Measurements from ENCODE around the gene NKPD1. TPM values are rescaled to one million over a fixed set of nuclear protein-coding genes. Genes with fewer than 3 reads are reported as not detected.

The NKPD1 gene
- polyA plus RNA-seq, 1 of the 3 experiments (the other 2 are of a cell fraction): 0.12 TPM

DNA sequence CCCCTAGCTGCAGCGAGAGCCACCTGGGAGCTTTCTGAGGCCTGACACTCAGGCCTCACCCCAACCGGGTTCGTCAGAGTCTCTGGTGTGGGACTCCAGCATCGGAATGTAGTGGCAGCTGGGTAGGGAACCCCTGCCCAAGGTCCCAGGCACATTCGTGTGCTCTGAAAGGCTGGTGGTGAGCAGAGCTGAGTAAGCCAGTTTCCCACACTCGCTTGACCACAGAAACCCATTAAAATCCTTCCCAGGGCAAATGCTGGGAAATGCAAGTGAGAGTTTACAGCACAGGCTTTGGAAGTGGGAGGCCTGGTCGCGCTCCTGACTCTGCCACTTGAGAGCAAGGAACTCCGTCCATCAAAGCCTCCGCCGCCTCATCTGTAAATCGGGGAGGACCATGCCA lies 13.0 kb upstream of the NKPD1 start (continued):
- TF ChIP-seq ZBTB33 (IDR thresholded peaks at IDR 0.05; ENCODE audit: borderline replicate concordance, low read depth) (no peak), RFX5 (IDR thresholded peaks at IDR 0.05; ENCODE audit: low read length) (no peak), TAF1 (IDR thresholded peaks at IDR 0.05; ENCODE audit: borderline replicate concordance, low read depth, low read length) (no peak), NFIC (IDR thresholded peaks at IDR 0.05; ENCODE audit: borderline replicate concordance) (no peak), YY1 (IDR thresholded peaks at IDR 0.05; ENCODE audit: low read depth) (no peak), MXI1 (IDR thresholded peaks at IDR 0.05; ENCODE audit: low read depth, low read length) (no peak), JUND (IDR thresholded peaks at IDR 0.05) (no peak), POLR2AphosphoS5 (IDR thresholded peaks at IDR 0.05; ENCODE audit: low read depth, low read length) (no peak)

- WGBS (ENCODE audit: low lambda C conversion rate): 100% methylated on average over 4 of the region's 18 CpGs
- TF ChIP-seq TEAD4 (IDR thresholded peaks at IDR 0.05; ENCODE audit: borderline replicate concordance, insufficient read depth) (no peak), RCOR1 (IDR thresholded peaks at IDR 0.05; ENCODE audit: low read length) (no peak), FOSL2 (IDR thresholded peaks at IDR 0.05; ENCODE audit: borderline replicate concordance, low read depth) (no peak), ZBTB33 (IDR thresholded peaks at IDR 0.05; ENCODE audit: borderline replicate concordance, low read depth) (no peak), SMC3 (IDR thresholded peaks at IDR 0.05; ENCODE audit: low read depth, low read length) (no peak), MEF2A (IDR thresholded peaks at IDR 0.05; ENCODE audit: borderline replicate concordance, low read depth) (no peak), JUND (IDR thresholded peaks at IDR 0.05) (no peak), NRF1 (IDR thresholded peaks at IDR 0.05; ENCODE audit: low read depth, low read length) (no peak), FOXJ3 (CRISPR knock-in tag; IDR thresholded peaks at IDR 0.05) (no peak)
- TF ChIP-seq, protein P1, sequence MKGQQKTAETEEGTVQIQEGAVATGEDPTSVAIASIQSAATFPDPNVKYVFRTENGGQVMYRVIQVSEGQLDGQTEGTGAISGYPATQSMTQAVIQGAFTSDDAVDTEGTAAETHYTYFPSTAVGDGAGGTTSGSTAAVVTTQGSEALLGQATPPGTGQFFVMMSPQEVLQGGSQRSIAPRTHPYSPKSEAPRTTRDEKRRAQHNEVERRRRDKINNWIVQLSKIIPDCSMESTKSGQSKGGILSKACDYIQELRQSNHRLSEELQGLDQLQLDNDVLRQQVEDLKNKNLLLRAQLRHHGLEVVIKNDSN (IDR thresholded peaks at IDR 0.05; ENCODE audit: borderline replicate concordance, low read depth): no peak
- TF ChIP-seq, protein P2, sequence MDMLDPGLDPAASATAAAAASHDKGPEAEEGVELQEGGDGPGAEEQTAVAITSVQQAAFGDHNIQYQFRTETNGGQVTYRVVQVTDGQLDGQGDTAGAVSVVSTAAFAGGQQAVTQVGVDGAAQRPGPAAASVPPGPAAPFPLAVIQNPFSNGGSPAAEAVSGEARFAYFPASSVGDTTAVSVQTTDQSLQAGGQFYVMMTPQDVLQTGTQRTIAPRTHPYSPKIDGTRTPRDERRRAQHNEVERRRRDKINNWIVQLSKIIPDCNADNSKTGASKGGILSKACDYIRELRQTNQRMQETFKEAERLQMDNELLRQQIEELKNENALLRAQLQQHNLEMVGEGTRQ (IDR thresholded peaks at IDR 0.05; ENCODE audit: borderline replicate concordance, low read depth, low read length): no peak
- no peak overlapping the region for H3K27ac ChIP-seq (ENCODE audit: low read depth in 2 of 2, low read length in 1 of 2)
- H3K9me2 ChIP-seq: no peaks in the 10 kb centered on the region
- H3K9ac ChIP-seq: no peak overlapping the region
- no peaks in the 10 kb centered on the region for H3K36me3 ChIP-seq (replicated peaks in 1 of 2; ENCODE audit: control insufficient read depth in 1 of 2, insufficient read depth in 2 of 2, low read length in 1 of 2)
- H4K20me1 ChIP-seq (ENCODE audit: insufficient read depth): no peaks in the 10 kb centered on the region
- H3K27me3 ChIP-seq (ENCODE audit: insufficient read depth): no peaks in the 10 kb centered on the region
- H3K4me2 ChIP-seq: no peak overlapping the region
- no peak overlapping the region for H2AFZ ChIP-seq (ENCODE audit: low read depth)
- CTCF ChIA-PET: no interaction called here
- H3K4me3 ChIP-seq (ENCODE audit: low read depth in 2 of 2, low read length in 1 of 2): no peak overlapping the region
- no peak for DNase-seq
- POLR2A ChIA-PET: interaction anchor here (0.5 kb wide), 1 partner anchor 143 kb away, joined by 6 read pairs; no protein-coding TSS in a partner anchor
- H3K9me3 ChIP-seq: no peaks in the 10 kb centered on the region
- H3F3A ChIP-seq (replicated peaks; ENCODE audit: insufficient read depth): peaks cover 4% of the 10 kb centered on the region
- peaks cover 10% of the 10 kb centered on the region; the same call in 1 of the 2 replicates for H3K79me2 ChIP-seq (ENCODE audit: insufficient read depth)
- peaks cover 0 to 5% of the 10 kb centered on the region in 2 experiments; a peak in 1 of 4 replicates for H3K4me1 ChIP-seq (ENCODE audit: control insufficient read depth in 1 of 2, insufficient read depth in 2 of 2, low read depth in 1 of 2, low read length in 1 of 2)
Observed at GRCh38 chr19:45172611-45173208, 11.9 kb upstream of the NKPD1 start.
